GM12878 (cell line): ENCODE measurements around the gene ACAP1. TPM values are rescaled to one million over a fixed set of nuclear protein-coding genes. Genes with fewer than 3 reads are reported as not detected.

Source experiments
- ATF7 ChIP-seq: fragments of 450-650 bp; IDR thresholded peaks from 2 replicates; pipeline ENCODE4 v1.6.1; 2016; ENCODE audit warnings: low read depth, mild to moderate bottlenecking
- BCL3 ChIP-seq: IDR thresholded peaks from 2 replicates; pipeline ENCODE4 v1.6.1; 2011; ENCODE audit warnings: borderline replicate concordance, low read depth, mild to moderate bottlenecking, moderate library complexity, low read length; ENCODE audit not compliant: insufficient read depth, poor library complexity, severe bottlenecking
- BHLHE40 ChIP-seq, 2 experiments: fragments of 450-650 bp in 1 of 2; IDR thresholded peaks; 2 replicates each; pipeline ENCODE4 v1.6.1; 2011 to 2017; ENCODE audit warnings: low read depth in 2 of 2, borderline replicate concordance in 1 of 2, improper control_type of control experiment in 1 of 2, low read length in 1 of 2, mild to moderate bottlenecking in 1 of 2
- HDAC2 ChIP-seq: fragments of 200-600 bp; sonication (generic); IDR thresholded peaks from 2 replicates; pipeline ENCODE4 v1.6.1; 2017
- IKZF1 ChIP-seq: fragments of 450-650 bp; conservative IDR thresholded peaks from 2 replicates; pipeline ENCODE4 v1.6.1; 2017; ENCODE audit warnings: antibody characterized with exemption, mild to moderate bottlenecking
- KDM1A ChIP-seq: fragments of 200-600 bp; sonication (generic); IDR thresholded peaks from 2 replicates; pipeline ENCODE4 v1.6.1; 2016; ENCODE audit warnings: borderline replicate concordance
- MEF2B ChIP-seq: fragments of 450-650 bp; IDR thresholded peaks from 2 replicates; pipeline ENCODE4 v1.6.1; 2018; ENCODE audit warnings: mild to moderate bottlenecking, moderate library complexity; ENCODE audit not compliant: partially characterized antibody, poor library complexity, severe bottlenecking
- MYB ChIP-seq: fragments of 150-350 bp; IDR thresholded peaks from 2 replicates; pipeline ENCODE4 v1.6.1; 2014; ENCODE audit warnings: mild to moderate bottlenecking, low read depth, low read length, borderline replicate concordance
- NFYB ChIP-seq: IDR thresholded peaks from 2 replicates; pipeline ENCODE4 v1.6.1; 2011; ENCODE audit warnings: low read depth, mild to moderate bottlenecking, low read length, improper control_type of control experiment, moderate library complexity; ENCODE audit not compliant: insufficient read depth
- PBX3 ChIP-seq: IDR thresholded peaks from 2 replicates; pipeline ENCODE4 v1.6.1; 2011; ENCODE audit warnings: mild to moderate bottlenecking, low read depth, low read length, moderate library complexity; ENCODE audit not compliant: insufficient replicate concordance
- POU2F2 ChIP-seq: IDR thresholded peaks from 3 replicates; pipeline ENCODE4 v1.6.1; 2011; ENCODE audit warnings: low read depth, mild to moderate bottlenecking, low read length, borderline replicate concordance
- RFX5 ChIP-seq: IDR thresholded peaks from 2 replicates; pipeline ENCODE4 v1.6.1; 2011; ENCODE audit warnings: low read depth, low read length, improper control_type of control experiment
- RUNX3 ChIP-seq: IDR thresholded peaks from 2 replicates; pipeline ENCODE4 v1.6.1; 2012; ENCODE audit warnings: low read length, inconsistent platforms
- SIN3A ChIP-seq: IDR thresholded peaks from 2 replicates; pipeline ENCODE4 v1.6.1; 2012; ENCODE audit warnings: low read depth, low read length, improper control_type of control experiment
- SP1 ChIP-seq: IDR thresholded peaks from one replicate; pipeline ENCODE4 v1.6.1; 2011; ENCODE audit warnings: low read depth, low read length
- STAT3 ChIP-seq: IDR thresholded peaks from 2 replicates; pipeline ENCODE4 v1.6.1; 2011; ENCODE audit warnings: low read depth, low read length, improper control_type of control experiment
- YY1 ChIP-seq: IDR thresholded peaks from 2 replicates; pipeline ENCODE4 v1.6.1; 2011; ENCODE audit warnings: low read depth, mild to moderate bottlenecking, low read length
- ZNF217 ChIP-seq: fragments of 450-650 bp; IDR thresholded peaks from 2 replicates; pipeline ENCODE4 v1.6.1; 2017; ENCODE audit warnings: antibody characterized with exemption, mild to moderate bottlenecking
- polyA plus RNA-seq, 11 experiments: library from polyadenylated mRNA; depleted of rRNA in 4 of 11; unstranded in 6 of 11; stranded (reverse) in 5 of 11; fragments of >200 nt; fragmentation: Nextera tagmentation in 4 of 11; fragmentation: Illumina TruSeq in 1 of 11; extraction: Ambion mirVana in 4 of 11; extraction: Trizol in 1 of 11; gene quantifications; 1 replicate in 1 of 11; 2 replicates in 10 of 11; pipeline versions ENCODE4 v1.2.1 to v1.2.3, GENCODE V29; 2011 to 2016; ENCODE audit warnings: inconsistent platforms in 2 of 11, missing spikeins in 2 of 11, low read depth in 1 of 11
- total RNA-seq, 4 experiments: library from RNA; depleted of rRNA in 3 of 4; stranded (reverse); fragments of >200 nt in 3 of 4; fragmentation: Illumina TruSeq in 1 of 4; extraction: Trizol in 1 of 4; gene quantifications; 2 replicates each; pipeline versions ENCODE4 v1.2.1 to v1.2.3, GENCODE V29; 2013 to 2021

Gene ACAP1
- total and polyA plus RNA-seq, 10 of the 15 experiments (the other 5 are each of a cell fraction or from before 2014, with no cell fraction given) = 5.7 to 245 (median 118) TPM

- peak; percentile 14; the same call in 1 of the 2 replicates for TF ChIP-seq IKZF1
- no peak for TF ChIP-seq HDAC2
- TF ChIP-seq YY1 = 0 out of 2 replicates have a peak, but pooled peaks have one; percentile 35
- TF ChIP-seq RUNX3 = peak; percentile 68
- TF ChIP-seq NFYB = peak; percentile 85
- TF ChIP-seq SIN3A = no peak
- TF ChIP-seq POU2F2 = no peak
- no peak for TF ChIP-seq KDM1A
- TF ChIP-seq MEF2B = peak; percentile 84
- TF ChIP-seq BCL3 = no peak
- TF ChIP-seq ZNF217 = no peak
- TF ChIP-seq PBX3 = no peak
- peak in 1 of 2 experiments; percentile 70; a peak in 2 of 4 replicates for TF ChIP-seq BHLHE40 (IDR thresholded peaks at IDR 0.05; ENCODE audit: borderline replicate concordance in 1 of 2, low read depth in 2 of 2, low read length in 1 of 2)
- no peak for TF ChIP-seq MYB
- TF ChIP-seq SP1 = peak; percentile 43
- TF ChIP-seq RFX5 = 0 out of 2 replicates have a peak, but pooled peaks have one; percentile 2
- TF ChIP-seq ATF7 = peak; percentile 70; the same call in 1 of the 2 replicates
- TF ChIP-seq STAT3 = no peak
- TF ChIP-seq, all 136 proteins: peak for 13
Observed at GRCh38 chr17:7329997-7330637, 6.2 kb upstream of the ACAP1 start (continued).
